Urinary bladder (tissue), 4 donors: ENCODE results near the gene FGF4. TPM values are rescaled to one million over a fixed set of nuclear protein-coding genes. Genes with fewer than 3 reads are reported as not detected.

Experiments
- DNase-seq: peaks from one replicate; pipeline ENCODE4 v3.0.0-alpha.2; 2015; ENCODE audit errors: extremely low spot score
- H3K27ac ChIP-seq: one replicate; pipeline ENCODE4 v1.5.1; 2013; ENCODE audit warnings: low read depth, mild to moderate bottlenecking, moderate library complexity
- H3K36me3 ChIP-seq: one replicate; pipeline ENCODE4 v1.6.1; 2013; ENCODE audit warnings: mild to moderate bottlenecking, moderate library complexity; ENCODE audit not compliant: insufficient read depth
- H3K4me1 ChIP-seq: one replicate; pipeline ENCODE4 v1.6.1; 2013; ENCODE audit warnings: mild to moderate bottlenecking, moderate library complexity; ENCODE audit not compliant: insufficient read depth
- H3K4me3 ChIP-seq: one replicate; pipeline ENCODE4 v1.5.1; 2013; ENCODE audit warnings: low read depth, low read length
- WGBS: extraction: QIAGEN DNeasy Blood & Tissue Kit; methylation state at CpG from one replicate; pipeline ENCODE4 v1.1.7; 2013; 5-methylcytosine and 5-hydroxymethylcytosine counted together
- polyA plus RNA-seq: library from polyadenylated mRNA; stranded (reverse); fragments of 200-250 nt; gene quantifications from one replicate; pipeline ENCODE4 v1.2.3, GENCODE V29; 2013
- total RNA-seq: library from RNA; depleted of rRNA; stranded (reverse); fragments of >200 nt; gene quantifications from one replicate; pipeline ENCODE4 v1.2.3, GENCODE V29; 2014
- donor health status: healthy with polysubstance abuse.
- donor health status: healthy.

The FGF4 gene
- total RNA-seq (not detected), polyA plus RNA-seq (not detected)

GRCh38 chr11:69775163-69775755 lies at the start of gene FGF4:
FGF4 (minus strand) TSS chr11:69775341; CDS start chr11:69775084, 257 bp downstream.
- Histone ChIP-seq H3K36me3 (no peaks in the 10 kb centered on the region), H3K4me3 (no peak within 1 kb of the TSS), H3K4me1 (no peaks in the 10 kb centered on the region), H3K27ac (no peak within 1 kb of the TSS)
- 1% methylated on average over 66 of the region's 66 CpGs for WGBS
- DNase-seq = no peak

DNA sequence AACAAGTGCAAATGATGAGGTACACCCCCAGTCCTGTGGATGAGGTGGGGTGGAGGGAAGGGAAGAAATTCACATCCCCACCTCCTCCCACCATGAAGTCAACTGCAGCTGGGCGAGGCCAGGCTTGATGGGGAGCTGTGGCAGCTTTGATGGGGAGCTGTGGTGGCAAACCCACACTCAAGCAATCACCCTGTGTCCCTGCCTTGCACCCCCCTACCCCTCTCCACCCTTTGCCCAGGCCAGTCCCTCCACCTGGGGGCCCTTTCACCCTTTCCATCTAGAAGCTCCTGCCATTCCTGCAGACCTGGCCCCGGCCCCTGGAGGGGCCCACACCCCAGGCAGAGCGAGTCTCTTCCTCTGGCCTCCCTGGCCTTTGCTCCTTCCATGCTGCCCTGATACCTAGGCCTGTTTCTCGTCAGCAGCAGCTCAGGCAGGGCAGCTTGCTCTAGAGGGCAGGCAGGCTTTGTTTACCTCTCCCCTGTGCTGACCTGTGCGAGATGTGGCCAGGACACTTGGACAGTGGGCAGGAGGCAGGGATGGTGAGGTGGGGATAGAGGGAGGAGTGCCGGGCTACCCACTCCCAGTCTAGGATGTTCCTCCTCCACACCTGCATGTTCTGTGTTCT lies 48.6 kb upstream of the FGF4 start:
- no peak for DNase-seq
- WGBS = 53% methylated on average over 6 of the region's 6 CpGs
- Histone ChIP-seq H3K36me3 (no peaks in the 10 kb centered on the region), H3K4me3 (no peak overlapping the region), H3K27ac (no peak overlapping the region), H3K4me1 (no peaks in the 10 kb centered on the region)

DNA sequence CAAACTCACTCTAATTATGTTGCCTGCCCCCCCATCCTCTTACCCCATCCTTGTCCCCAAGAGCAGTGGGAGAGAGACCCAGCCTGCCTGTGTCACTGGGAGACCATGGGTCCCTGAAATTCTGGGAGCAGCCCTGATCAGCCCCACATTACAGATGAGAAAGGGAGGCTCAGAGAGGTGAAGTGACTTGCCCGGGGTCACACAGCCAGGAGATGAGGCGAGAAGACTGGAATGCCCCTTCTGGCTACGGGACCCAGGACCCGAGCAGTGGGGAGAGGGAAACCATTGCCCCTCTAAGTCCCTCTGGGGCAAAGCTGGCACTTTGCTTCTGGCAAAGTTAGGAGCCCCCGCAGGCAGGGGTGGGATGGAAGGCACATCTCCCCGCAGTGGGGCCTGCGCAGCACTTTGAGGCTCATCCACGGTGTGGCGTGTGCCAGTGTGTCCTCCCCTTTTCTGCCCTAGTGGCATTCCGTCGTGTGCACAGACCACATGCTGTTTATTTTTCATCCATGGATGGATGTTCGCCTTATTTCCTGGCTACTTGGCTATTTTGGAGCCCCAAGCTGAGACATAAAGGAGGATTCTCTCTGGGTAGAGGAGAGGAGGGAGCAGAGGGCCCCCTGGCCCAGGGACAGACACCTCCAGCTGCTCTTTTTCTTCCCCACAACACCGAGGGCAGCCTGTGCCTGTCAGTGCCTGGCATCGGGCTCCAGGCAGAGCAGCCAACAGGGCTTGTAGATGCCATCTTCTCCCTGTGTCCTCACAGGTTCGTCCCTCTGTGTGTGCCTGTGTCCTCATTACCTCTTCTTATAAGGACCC lies 47.7 kb upstream of the FGF4 start:
- 62% methylated on average over 15 of the region's 15 CpGs for WGBS
- Histone ChIP-seq H3K27ac (no peak overlapping the region), H3K36me3 (no peaks in the 10 kb centered on the region), H3K4me1 (no peaks in the 10 kb centered on the region), H3K4me3 (no peak overlapping the region)
- no peak for DNase-seq

GRCh38 chr11:69821511-69822040 lies 46.4 kb upstream of the FGF4 start:
- DNase-seq = no peak
- 65% methylated on average over 17 of the region's 17 CpGs for WGBS

DNA sequence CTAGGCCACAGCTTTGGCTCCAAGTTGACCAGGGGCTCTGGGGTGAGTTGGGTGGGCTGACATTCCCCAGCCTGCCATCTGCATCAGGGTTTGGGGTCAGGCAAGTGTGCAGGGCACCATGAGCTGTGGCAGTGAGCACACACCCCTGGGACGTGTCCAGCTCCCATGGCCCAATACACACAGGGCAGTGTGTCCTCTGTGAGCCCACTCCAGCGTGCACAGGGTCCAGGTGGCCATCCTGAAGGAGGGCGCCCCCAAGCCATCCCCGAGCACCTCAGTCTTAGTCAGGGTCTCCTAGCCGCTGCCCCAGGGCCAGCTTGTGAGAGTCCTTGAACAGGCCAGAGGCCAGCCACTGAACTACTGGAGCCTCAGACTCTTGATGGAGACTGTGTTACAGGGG lies 45.3 kb upstream of the FGF4 start:
- Histone ChIP-seq H3K36me3 (no peaks in the 10 kb centered on the region), H3K4me1 (no peaks in the 10 kb centered on the region), H3K27ac (no peak overlapping the region), H3K4me3 (no peak overlapping the region)
- no peak for DNase-seq
- 76% methylated on average over 5 of the region's 5 CpGs for WGBS

More at GRCh38 chr11:69821511-69822040, 46.4 kb upstream of the FGF4 start:
- Histone ChIP-seq H3K27ac (no peak overlapping the region), H3K4me1 (no peaks in the 10 kb centered on the region), H3K4me3 (no peak overlapping the region), H3K36me3 (no peaks in the 10 kb centered on the region)

DNA sequence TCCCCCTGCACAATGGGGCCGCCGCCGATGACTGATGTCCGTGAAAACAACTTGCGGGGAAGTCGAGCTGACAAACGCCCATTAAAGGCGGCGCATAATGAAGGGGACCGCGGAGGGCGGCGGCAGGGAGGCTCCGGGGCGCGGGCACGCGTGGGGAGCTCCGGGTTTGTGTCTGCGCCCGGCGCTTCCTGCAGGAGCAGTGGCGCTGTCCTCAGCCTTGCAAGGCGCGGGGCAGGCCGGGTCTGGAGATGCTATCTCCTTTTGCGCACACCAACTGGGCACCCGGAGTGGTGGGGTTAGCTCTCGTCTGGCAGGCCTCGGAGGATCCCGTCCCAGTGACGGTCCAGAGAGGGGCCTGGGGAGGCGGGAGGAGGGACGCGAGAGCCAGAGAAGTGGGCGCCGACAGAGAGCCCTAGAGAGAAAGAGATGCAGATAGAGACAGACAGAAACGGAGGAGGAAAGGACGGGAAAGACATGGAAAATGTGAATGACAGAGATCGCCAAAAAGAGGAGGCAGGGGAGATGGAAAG lies 44.5 kb upstream of the FGF4 start:
- WGBS = 2% methylated on average over 40 of the region's 40 CpGs
- Histone ChIP-seq H3K4me3 (no peak overlapping the region), H3K36me3 (no peaks in the 10 kb centered on the region), H3K27ac (no peak overlapping the region), H3K4me1 (no peaks in the 10 kb centered on the region)
- no peak for DNase-seq

GRCh38 chr11:69818603-69819441 lies 43.7 kb upstream of the FGF4 start, which contains the start of gene FGF3:
FGF3 (minus strand) TSS chr11:69819416; CDS start chr11:69818933, 483 bp downstream.
- Histone ChIP-seq H3K4me3 (no peak within 1 kb of the TSS), H3K36me3 (no peaks in the 10 kb centered on the region), H3K4me1 (no peaks in the 10 kb centered on the region), H3K27ac (no peak within 1 kb of the TSS)
- WGBS = 1% methylated on average over 105 of the region's 105 CpGs
- DNase-seq = no peak

DNA sequence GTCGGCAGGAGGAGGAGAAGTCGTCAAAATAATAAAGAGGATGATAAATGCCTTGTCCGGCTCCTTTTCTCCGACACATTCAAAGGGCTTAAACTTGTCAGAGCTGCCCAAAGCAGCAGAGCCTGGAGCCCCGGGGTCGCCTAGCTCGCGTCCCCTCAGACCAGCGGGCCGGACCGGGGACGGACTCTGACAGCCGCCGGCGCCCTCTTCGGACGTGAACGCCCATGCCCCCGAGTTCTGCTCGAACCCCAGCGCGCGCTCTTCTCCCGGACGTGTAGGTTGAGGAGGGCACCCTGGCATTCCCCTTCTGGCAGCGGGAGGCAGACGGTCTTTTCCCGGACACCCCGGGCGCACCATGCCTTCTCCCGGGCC lies 43.1 kb upstream of the FGF4 start:
- no peak for DNase-seq
- H3K4me1 ChIP-seq = no peaks in the 10 kb centered on the region
- under 1% methylated on average over 31 of the region's 31 CpGs for WGBS
- no peak overlapping the region for H3K4me3 ChIP-seq
- H3K27ac ChIP-seq = no peak overlapping the region
- H3K36me3 ChIP-seq = no peaks in the 10 kb centered on the region

DNA sequence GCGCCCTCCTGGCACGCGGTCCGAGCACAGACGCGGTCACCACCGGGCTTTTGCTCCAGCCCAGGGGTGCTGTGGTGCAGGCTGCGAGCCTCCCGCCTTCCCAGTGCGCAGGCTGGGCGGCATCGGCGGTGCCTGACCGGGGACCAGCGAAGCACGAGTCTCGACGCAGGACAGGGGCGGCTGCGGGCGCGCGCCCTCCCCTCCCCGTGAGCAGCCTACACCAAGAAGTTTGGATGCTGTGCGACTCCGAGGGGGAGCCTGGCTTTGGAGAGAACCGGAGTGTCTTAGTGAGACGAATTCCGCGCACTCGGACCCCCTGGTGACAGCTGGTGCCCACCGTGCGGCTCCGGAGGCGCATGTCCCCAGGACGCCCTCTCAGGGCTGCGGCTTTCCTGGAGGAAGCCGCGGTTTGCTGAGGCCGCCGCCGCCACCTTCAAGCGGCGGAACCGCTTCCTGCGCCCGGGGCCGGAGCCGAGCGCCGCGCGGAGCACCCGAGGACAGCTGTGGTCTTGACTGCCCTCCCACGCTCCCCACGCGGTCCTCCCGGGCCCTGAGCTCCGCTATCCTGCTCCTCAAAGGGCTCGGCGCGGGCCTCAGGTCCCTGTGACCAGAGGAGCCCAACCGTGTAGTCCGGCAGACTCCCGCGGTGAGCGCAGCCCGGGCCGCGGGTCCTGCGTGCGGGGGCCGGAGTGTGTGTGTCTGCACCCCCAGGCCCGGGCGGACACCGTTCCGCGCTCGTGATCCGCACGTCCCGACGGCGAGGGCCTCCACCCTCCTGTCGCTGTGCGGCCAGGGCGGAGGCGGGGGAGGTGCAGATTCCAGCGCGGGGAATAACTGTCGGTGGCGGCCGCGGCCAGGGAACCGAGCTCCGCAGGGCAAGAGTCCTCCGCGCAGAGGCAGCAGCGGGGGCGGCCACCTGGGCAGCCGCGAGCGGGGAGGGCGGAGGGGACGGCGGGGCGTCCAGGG lies 42.4 kb upstream of the FGF4 start:
- Histone ChIP-seq H3K27ac (no peak overlapping the region), H3K4me3 (no peak overlapping the region), H3K4me1 (no peaks in the 10 kb centered on the region), H3K36me3 (no peaks in the 10 kb centered on the region)
- WGBS = under 1% methylated on average over 107 of the region's 107 CpGs
- DNase-seq = no peak

DNA sequence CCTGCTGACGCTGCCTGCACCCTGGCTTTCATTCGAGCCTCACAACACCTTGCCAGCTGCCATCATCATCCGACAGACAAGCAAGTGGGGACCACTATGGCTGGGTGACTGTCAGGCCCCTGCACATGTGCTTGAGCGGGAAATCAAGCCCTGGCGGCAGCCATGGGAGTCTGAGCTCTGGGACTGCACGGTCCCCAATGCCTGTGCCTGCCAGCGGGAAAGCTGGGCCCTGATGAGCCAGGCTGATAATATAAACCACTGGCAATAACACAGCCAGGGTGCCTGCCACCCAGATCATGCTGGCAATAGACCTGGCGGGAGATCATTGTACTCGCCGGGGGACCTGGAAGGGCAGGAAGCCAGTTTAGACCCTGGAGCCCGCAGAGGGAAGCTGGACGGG lies 41.5 kb upstream of the FGF4 start:
- H3K4me3 ChIP-seq = no peak overlapping the region
- no peaks in the 10 kb centered on the region for H3K4me1 ChIP-seq
- 24% methylated on average over 12 of the region's 12 CpGs for WGBS
- no peaks in the 10 kb centered on the region for H3K36me3 ChIP-seq
- no peak for DNase-seq
- no peak overlapping the region for H3K27ac ChIP-seq

GRCh38 chr11:69815973-69816372 lies 40.8 kb upstream of the FGF4 start:
- Histone ChIP-seq H3K36me3 (no peaks in the 10 kb centered on the region), H3K4me1 (no peaks in the 10 kb centered on the region), H3K4me3 (no peak overlapping the region), H3K27ac (no peak overlapping the region)
- DNase-seq = no peak
- WGBS = 83% methylated on average over 13 of the region's 13 CpGs

- Histone ChIP-seq H3K4me1 (no peaks in the 10 kb centered on the region), H3K36me3 (no peaks in the 10 kb centered on the region), H3K27ac (no peak overlapping the region), H3K4me3 (no peak overlapping the region)
- DNase-seq = no peak
These were observed 39.8 kb upstream of the FGF4 start for GRCh38 chr11:69814902-69815301.
